ENCODE results near the gene THSD1. TPM values are rescaled to one million over a fixed set of nuclear protein-coding genes. Genes with fewer than 3 reads are reported as not detected.

Gene THSD1
- total and polyA plus RNA-seq, 10 of the 15 experiments (the other 5 are each of a cell fraction or from before 2014, with no cell fraction given), result 0.03 to 0.20 (median 0.13) TPM; not detected in 2

DNA sequence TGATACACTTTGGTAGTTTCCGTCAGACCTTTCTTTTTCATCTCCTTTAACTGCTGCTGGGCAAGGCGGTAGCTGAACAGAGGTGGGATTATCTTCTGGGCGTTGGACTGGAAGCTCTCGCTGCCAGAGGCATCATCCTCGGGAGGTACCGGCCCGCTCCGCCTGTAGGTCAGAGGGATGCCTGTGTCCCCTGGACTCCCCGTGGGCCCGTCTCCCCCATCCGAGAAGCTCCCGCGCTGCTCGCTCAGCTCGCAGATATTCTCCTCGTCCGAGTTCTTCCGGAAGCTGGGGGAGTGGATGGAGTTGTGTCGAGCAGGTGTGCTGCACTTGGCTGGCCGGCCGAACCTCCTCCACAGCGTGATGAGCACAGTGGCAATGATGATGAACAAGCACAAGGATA lies 27.7 kb downstream of the THSD1 start:
- H3K9me3 ChIP-seq (replicated peaks; ENCODE audit: control insufficient read depth, insufficient read depth, low read length), result no peaks in the 10 kb centered on the region
- no peaks in the 10 kb centered on the region; a peak in 1 of 4 replicates for H3K27me3 ChIP-seq (replicated peaks in 1 of 2; ENCODE audit: control insufficient read depth in 2 of 2, insufficient read depth in 2 of 2, low read length in 1 of 2)
- DNase-seq (ENCODE audit: low read depth, low spot score) (no peak), ATAC-seq (no peak), FAIRE-seq (no peak)
- no peak overlapping the region for H3K27ac ChIP-seq (ENCODE audit: control insufficient read depth, insufficient read depth)
- no peaks in the 10 kb centered on the region for H3K4me1 ChIP-seq (ENCODE audit: control insufficient read depth, insufficient read depth, low read length)
- no peak overlapping the region for H3K4me2 ChIP-seq (ENCODE audit: control insufficient read depth, insufficient read depth)
- H3K79me2 ChIP-seq (ENCODE audit: control insufficient read depth, insufficient read depth, low read length), result no peaks in the 10 kb centered on the region
- ChIA-PET SMC1A (ENCODE audit: uncharacterized antibody, unreplicated experiment) (no interaction called here), RAD21 (ENCODE audit: unreplicated experiment) (no interaction called here), POLR2A (no interaction called here), CTCF (no interaction called here)
- no peak overlapping the region for H3K4me3 ChIP-seq
- H3K36me3 ChIP-seq (ENCODE audit: control insufficient read depth in 2 of 2, insufficient read depth in 2 of 2, low read length in 1 of 2), result no peaks in the 10 kb centered on the region
- no peak overlapping the region for H2AFZ ChIP-seq (ENCODE audit: control insufficient read depth, low read depth, low read length)
- BruUV-seq (replicated peaks), result no TSS peak
- H4K20me1 ChIP-seq (ENCODE audit: control insufficient read depth, insufficient read depth), result no peaks in the 10 kb centered on the region
- no peak overlapping the region for H3K9ac ChIP-seq (ENCODE audit: control insufficient read depth, insufficient read depth, low read length)
- WGBS (ENCODE audit: insufficient coverage, insufficient replicate concordance, low lambda C conversion rate, missing lambda C conversion rate), result 73% methylated on average over 22 of the region's 22 CpGs
- intact Hi-C loops (cut with micrococcal nuclease; ENCODE audit: unreplicated experiment), result no loop called here
- in situ Hi-C loops (cut with MboI), result no loop called here
- TF ChIP-seq MTA2 (IDR thresholded peaks at IDR 0.05; ENCODE audit: low read depth), result no peak
- no peak for TF ChIP-seq CHD2 (IDR thresholded peaks at IDR 0.05; ENCODE audit: borderline replicate concordance, low read depth, low read length)
- no peak for TF ChIP-seq ATF7 (IDR thresholded peaks at IDR 0.05; ENCODE audit: low read depth)
- TF ChIP-seq SIX5 (IDR thresholded peaks at IDR 0.05; ENCODE audit: low read depth, low read length, severe bottlenecking), result no peak
- TF ChIP-seq RAD51 (IDR thresholded peaks at IDR 0.05), result no peak
- TF ChIP-seq BCLAF1 (IDR thresholded peaks at IDR 0.05), result no peak
- TF ChIP-seq, protein P1, sequence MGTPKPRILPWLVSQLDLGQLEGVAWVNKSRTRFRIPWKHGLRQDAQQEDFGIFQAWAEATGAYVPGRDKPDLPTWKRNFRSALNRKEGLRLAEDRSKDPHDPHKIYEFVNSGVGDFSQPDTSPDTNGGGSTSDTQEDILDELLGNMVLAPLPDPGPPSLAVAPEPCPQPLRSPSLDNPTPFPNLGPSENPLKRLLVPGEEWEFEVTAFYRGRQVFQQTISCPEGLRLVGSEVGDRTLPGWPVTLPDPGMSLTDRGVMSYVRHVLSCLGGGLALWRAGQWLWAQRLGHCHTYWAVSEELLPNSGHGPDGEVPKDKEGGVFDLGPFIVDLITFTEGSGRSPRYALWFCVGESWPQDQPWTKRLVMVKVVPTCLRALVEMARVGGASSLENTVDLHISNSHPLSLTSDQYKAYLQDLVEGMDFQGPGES (IDR thresholded peaks at IDR 0.05), result no peak
- TF ChIP-seq PBX3 (IDR thresholded peaks at IDR 0.05; ENCODE audit: insufficient replicate concordance, low read depth, low read length), result no peak
- TF ChIP-seq ZNF687 (IDR thresholded peaks at IDR 0.05), result no peak
- no peak for TF ChIP-seq NFYA (IDR thresholded peaks at IDR 0.05; ENCODE audit: borderline replicate concordance, low read depth, low read length)
- no peak for TF ChIP-seq SUZ12 (IDR thresholded peaks at IDR 0.05; ENCODE audit: unreplicated experiment)
- TF ChIP-seq HSF1 (IDR thresholded peaks at IDR 0.05; ENCODE audit: low read depth, low read length), result no peak
